Body of pancreas (tissue), 4 donors: ENCODE results near the gene SDC1. TPM values are rescaled to one million over a fixed set of nuclear protein-coding genes. Genes with fewer than 3 reads are reported as not detected.

Experiments used
- ATAC-seq: fragments of 150-250 bp; one replicate; pipeline ENCODE4 v1.9.1; 2016
- DNase-seq, 4 donors: peaks; one replicate each; pipeline ENCODE4 v3.0.0-alpha.2; 2019
- H3K27ac ChIP-seq, 4 donors: fragments of 200-600 bp; sonication (generic); 1 replicate in 3 of 4; 2 replicates in 1 of 4; pipeline versions ENCODE4 v1.5.1 to v1.6.1; 2016 to 2019; ENCODE audit warnings: mild to moderate bottlenecking in 1 of 4, mixed read lengths in 1 of 4, moderate library complexity in 1 of 4
- H3K27me3 ChIP-seq, 2 donors: fragments of 200-600 bp; sonication (generic); one replicate each; pipeline ENCODE4 v1.6.0; 2016; ENCODE audit warnings: mild to moderate bottlenecking in 1 of 2
- H3K36me3 ChIP-seq, 2 donors: fragments of 200-600 bp; sonication (generic); replicated peaks in 1 of 2; 2 replicates each; pipeline ENCODE4 v1.5.1; 2016; ENCODE audit warnings: low read depth in 2 of 2; ENCODE audit not compliant: insufficient read depth in 1 of 2
- H3K4me1 ChIP-seq: fragments of 200-600 bp; sonication (generic); one replicate; pipeline ENCODE4 v1.6.0; 2016
- H3K4me3 ChIP-seq, 2 donors: fragments of 200-600 bp; sonication (generic); 1 replicate in 1 of 2; 2 replicates in 1 of 2; pipeline ENCODE4 v1.5.1; 2016 to 2019
- H3K9me3 ChIP-seq, 3 donors: fragments of 200-600 bp; sonication (generic); 1 replicate in 2 of 3; 2 replicates in 1 of 3; pipeline ENCODE4 v1.5.1; 2016
- CTCF ChIP-seq, 7 experiments: fragments of 450-650 bp in 4 of 7; fragments of 200-600 bp in 3 of 7; sonication (generic) in 3 of 7; IDR thresholded peaks; one replicate each; pipeline ENCODE4 v1.5.1; 2016 to 2019; ENCODE audit warnings: antibody characterized with exemption in 7 of 7
- POLR2A ChIP-seq, 3 donors: fragments of 450-650 bp; IDR thresholded peaks; one replicate each; pipeline ENCODE4 v1.6.1; 2016; ENCODE audit warnings: antibody characterized with exemption in 3 of 3, mild to moderate bottlenecking in 2 of 3
- WGBS, 2 donors: methylation state at CpG; one replicate each; pipeline ENCODE4 v1.1.5; 2017; 5-methylcytosine and 5-hydroxymethylcytosine counted together
- intact Hi-C: fragments of 100-400 bp; cut with DNase I; formaldehyde crosslinking; loops from one replicate; pipeline ENCODE4 v1.15.1; 2023
- total RNA-seq, 2 donors: library from RNA; depleted of rRNA; stranded (reverse); fragments of >200 nt; gene quantifications; one replicate each; pipeline ENCODE4 v1.1.0, GENCODE V29; 2016

Gene SDC1
- total RNA-seq, 2 donors from 2014 or later: 24.7 to 53.2 TPM

GRCh38 chr2:20194097-20195015 lies 30.6 kb downstream of the SDC1 start:
- no peak for ATAC-seq
- DNase-seq: no peak
- intact Hi-C loops: no loop called here
- H3K27me3 ChIP-seq: no peaks in the 10 kb centered on the region
- TF ChIP-seq POLR2A (IDR thresholded peaks at IDR 0.05) (no peak), CTCF (IDR thresholded peaks at IDR 0.05) (no peak)
- no peak overlapping the region for H3K27ac ChIP-seq
- H3K36me3 ChIP-seq: no peaks in the 10 kb centered on the region
- H3K4me1 ChIP-seq: peaks cover 33% of the 10 kb centered on the region
- no peak overlapping the region for H3K4me3 ChIP-seq
- whole genome bisulfite sequencing, 2 donors: 79 to 83% methylated on average over 14 to 16 of the region's 16 CpGs
- no peaks in the 10 kb centered on the region for H3K9me3 ChIP-seq

- TF ChIP-seq POLR2A (IDR thresholded peaks at IDR 0.05) (no peak), CTCF (IDR thresholded peaks at IDR 0.05) (no peak)
- Histone ChIP-seq H3K4me3 (no peak overlapping the region), H3K36me3 (no peaks in the 10 kb centered on the region), H3K4me1 (peaks cover 35% of the 10 kb centered on the region), H3K27me3 (no peaks in the 10 kb centered on the region), H3K27ac (no peak overlapping the region), H3K9me3 (no peaks in the 10 kb centered on the region)
- WGBS, 2 donors: 78 to 82% methylated on average over 4 of the region's 4 CpGs
- DNase-seq: no peak
- intact Hi-C loops: no loop called here
- no peak for ATAC-seq
These were observed 31.7 kb downstream of the SDC1 start for GRCh38 chr2:20193185-20193584.

- Histone ChIP-seq H3K9me3 (no peaks in the 10 kb centered on the region), H3K27ac (no peak overlapping the region), H3K36me3 (no peaks in the 10 kb centered on the region), H3K27me3 (no peaks in the 10 kb centered on the region), H3K4me1 (peaks cover 33% of the 10 kb centered on the region), H3K4me3 (no peak overlapping the region)
- ATAC-seq (no peak), DNase-seq (no peak)
- no peak for TF ChIP-seq CTCF (IDR thresholded peaks at IDR 0.05)
- TF ChIP-seq POLR2A (IDR thresholded peaks at IDR 0.05): no peak
- intact Hi-C loops: no loop called here
- 65 to 83% methylated on average over 2 of the region's 2 CpGs for WGBS, 2 donors
These were observed 32.1 kb downstream of the SDC1 start for GRCh38 chr2:20192781-20193180.

GRCh38 chr2:20191714-20192569 lies 33.0 kb downstream of the SDC1 start:
- ATAC-seq: no peak
- Histone ChIP-seq H3K27me3 (no peaks in the 10 kb centered on the region), H3K4me1 (peaks cover 32% of the 10 kb centered on the region), H3K4me3 (no peak overlapping the region), H3K9me3 (no peaks in the 10 kb centered on the region), H3K36me3 (no peaks in the 10 kb centered on the region), H3K27ac (peak overlapping the region in 2 of 4 donors; percentile 18 to 24)
- TF ChIP-seq CTCF (IDR thresholded peaks at IDR 0.05): no peak
- no peak for TF ChIP-seq POLR2A (IDR thresholded peaks at IDR 0.05)
- peak in 1 of 4 donors; percentile 43 for DNase-seq
- WGBS, 2 donors: 60 to 69% methylated on average over 7 to 13 of the region's 13 CpGs
- intact Hi-C loops: no loop called here
